Measurements from ENCODE around the gene PTRH1.

Gene PTRH1

GRCh38 chr9:127664678-127665507 lies 50.6 kb downstream of the PTRH1 start:
- TF ChIP-seq, protein P1, sequence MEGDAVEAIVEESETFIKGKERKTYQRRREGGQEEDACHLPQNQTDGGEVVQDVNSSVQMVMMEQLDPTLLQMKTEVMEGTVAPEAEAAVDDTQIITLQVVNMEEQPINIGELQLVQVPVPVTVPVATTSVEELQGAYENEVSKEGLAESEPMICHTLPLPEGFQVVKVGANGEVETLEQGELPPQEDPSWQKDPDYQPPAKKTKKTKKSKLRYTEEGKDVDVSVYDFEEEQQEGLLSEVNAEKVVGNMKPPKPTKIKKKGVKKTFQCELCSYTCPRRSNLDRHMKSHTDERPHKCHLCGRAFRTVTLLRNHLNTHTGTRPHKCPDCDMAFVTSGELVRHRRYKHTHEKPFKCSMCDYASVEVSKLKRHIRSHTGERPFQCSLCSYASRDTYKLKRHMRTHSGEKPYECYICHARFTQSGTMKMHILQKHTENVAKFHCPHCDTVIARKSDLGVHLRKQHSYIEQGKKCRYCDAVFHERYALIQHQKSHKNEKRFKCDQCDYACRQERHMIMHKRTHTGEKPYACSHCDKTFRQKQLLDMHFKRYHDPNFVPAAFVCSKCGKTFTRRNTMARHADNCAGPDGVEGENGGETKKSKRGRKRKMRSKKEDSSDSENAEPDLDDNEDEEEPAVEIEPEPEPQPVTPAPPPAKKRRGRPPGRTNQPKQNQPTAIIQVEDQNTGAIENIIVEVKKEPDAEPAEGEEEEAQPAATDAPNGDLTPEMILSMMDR (IDR thresholded peaks at IDR 0.05; ENCODE audit: low read depth, low read length) = no peak
- H3K4me3 ChIP-seq (replicated peaks in 1 of 2; ENCODE audit: low read depth in 2 of 2, low read length in 2 of 2) = no peak overlapping the region
- peak in 1 of 2 donors; percentile 3 for DNase-seq (ENCODE audit: low read depth in 2 of 2)

DNA sequence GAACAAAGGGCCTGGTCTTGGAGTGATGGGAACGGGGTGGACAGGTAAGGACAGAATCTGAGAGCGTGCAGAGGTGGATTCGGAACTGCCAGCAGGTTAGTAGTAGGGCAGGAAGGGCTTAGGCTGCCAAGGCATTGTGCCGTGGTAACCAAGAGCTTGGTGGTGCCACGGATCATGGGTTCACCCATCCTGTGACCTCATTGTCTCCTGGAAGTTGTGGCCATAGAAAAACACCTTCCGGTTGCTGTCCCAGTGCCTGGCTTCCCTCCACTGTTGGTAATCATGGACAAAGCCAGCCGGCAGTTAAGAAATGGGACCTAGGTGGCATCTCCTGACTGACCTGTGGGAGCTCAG lies 51.2 kb downstream of the PTRH1 start:
- H3K4me3 ChIP-seq (replicated peaks in 1 of 2; ENCODE audit: low read depth in 2 of 2, low read length in 2 of 2) = no peak overlapping the region
- TF ChIP-seq, protein P1 (IDR thresholded peaks at IDR 0.05; ENCODE audit: low read depth, low read length) = no peak
- no peak for DNase-seq (ENCODE audit: low read depth in 2 of 2)

Measured in cardiac fibroblast (primary cell).